HG03469 (cell line): ENCODE data around the gene NFE2L1.
"Not testable (repeated sequence)": the region's sequence is repeated elsewhere in the genome, so short reads cannot be mapped to it uniquely, and the experiment has no call there.

ENCODE experiments used
- ATAC-seq: cut with Tn5 transposase; IDR thresholded peaks from one replicate; pipeline ENCODE4 v1.9.1; 2021; ENCODE audit warnings: mild to moderate bottlenecking, moderate library complexity, moderate number of reproducible peaks; ENCODE audit not compliant: unreplicated experiment

The NFE2L1 gene

GRCh38 chr17:48066656-48067055, 18.5 kb downstream of the NFE2L1 start:
- ATAC-seq = no peak

GRCh38 chr17:48067245-48067644, 19.1 kb downstream of the NFE2L1 start:
- no peak for ATAC-seq

GRCh38 chr17:48067808-48068207, 19.6 kb downstream of the NFE2L1 start:
- not testable (repeated sequence) for ATAC-seq

- ATAC-seq = no peak
Observed at GRCh38 chr17:48068491-48068961, 20.4 kb downstream of the NFE2L1 start.

GRCh38 chr17:48070195-48070594, 22.0 kb downstream of the NFE2L1 start:
- no peak for ATAC-seq

GRCh38 chr17:48071654-48072053, 23.5 kb downstream of the NFE2L1 start:
- no peak for ATAC-seq

- not testable (repeated sequence) for ATAC-seq
Observed at GRCh38 chr17:48072811-48073210, 24.7 kb downstream of the NFE2L1 start.

- not testable (repeated sequence) for ATAC-seq
Observed at GRCh38 chr17:48073566-48074094, 25.5 kb downstream of the NFE2L1 start.

GRCh38 chr17:48074322-48075081, 26.3 kb downstream of the NFE2L1 start:
- ATAC-seq = no peak

GRCh38 chr17:48077152-48077551, 29.0 kb downstream of the NFE2L1 start:
- not testable (repeated sequence) for ATAC-seq

- no peak for ATAC-seq
Observed at GRCh38 chr17:48081858-48082257, 33.7 kb downstream of the NFE2L1 start.

GRCh38 chr17:48084932-48085331, 36.8 kb downstream of the NFE2L1 start:
- no peak for ATAC-seq

GRCh38 chr17:48093341-48094045, 45.3 kb downstream of the NFE2L1 start:
- no peak for ATAC-seq

- no peak for ATAC-seq
Observed at GRCh38 chr17:48095611-48096010, 47.5 kb downstream of the NFE2L1 start.

- ATAC-seq = no peak
Observed at GRCh38 chr17:48100160-48100559, 52.0 kb downstream of the NFE2L1 start.

- no peak for ATAC-seq
Observed at GRCh38 chr17:48100591-48101011, 52.4 kb downstream of the NFE2L1 start.

GRCh38 chr17:48101012-48101720, 53.0 kb downstream of the NFE2L1 start, which contains the start of gene CBX1:
Gene CBX1 (minus strand): TSS chr17:48101478. CDS start chr17:48077004, 24,474 bp downstream.
- ATAC-seq = peak; percentile 84

- no peak for ATAC-seq
Observed at GRCh38 chr17:48102043-48102750, 54.0 kb downstream of the NFE2L1 start.

- no peak for ATAC-seq
Observed at GRCh38 chr17:48102798-48103715, 54.9 kb downstream of the NFE2L1 start.
